ENCODE measurements around the gene BBS4.
A peak's percentile ranks its signal among the peaks of the same experiment; 100 is the strongest.

The BBS4 gene

DNA sequence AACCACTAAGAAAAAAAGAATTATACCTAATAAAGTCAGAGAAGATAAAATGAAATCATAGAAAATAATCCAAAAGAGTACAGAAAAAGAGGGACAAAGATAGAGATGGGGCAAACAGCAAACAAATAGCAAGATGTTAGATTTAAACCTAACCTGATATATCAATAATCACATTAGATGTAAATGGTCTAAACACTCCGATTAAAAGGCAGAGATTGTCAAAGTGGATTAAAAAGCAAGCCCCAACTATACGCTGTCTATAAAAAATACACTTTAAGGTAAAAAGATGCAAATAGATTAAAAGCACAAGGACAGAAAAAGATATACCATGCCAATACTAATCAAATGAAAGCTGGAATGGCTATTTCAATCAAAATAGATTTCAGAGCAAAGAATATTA, 80.8 kb downstream of the BBS4 start:
- no peak for DNase-seq

DNA sequence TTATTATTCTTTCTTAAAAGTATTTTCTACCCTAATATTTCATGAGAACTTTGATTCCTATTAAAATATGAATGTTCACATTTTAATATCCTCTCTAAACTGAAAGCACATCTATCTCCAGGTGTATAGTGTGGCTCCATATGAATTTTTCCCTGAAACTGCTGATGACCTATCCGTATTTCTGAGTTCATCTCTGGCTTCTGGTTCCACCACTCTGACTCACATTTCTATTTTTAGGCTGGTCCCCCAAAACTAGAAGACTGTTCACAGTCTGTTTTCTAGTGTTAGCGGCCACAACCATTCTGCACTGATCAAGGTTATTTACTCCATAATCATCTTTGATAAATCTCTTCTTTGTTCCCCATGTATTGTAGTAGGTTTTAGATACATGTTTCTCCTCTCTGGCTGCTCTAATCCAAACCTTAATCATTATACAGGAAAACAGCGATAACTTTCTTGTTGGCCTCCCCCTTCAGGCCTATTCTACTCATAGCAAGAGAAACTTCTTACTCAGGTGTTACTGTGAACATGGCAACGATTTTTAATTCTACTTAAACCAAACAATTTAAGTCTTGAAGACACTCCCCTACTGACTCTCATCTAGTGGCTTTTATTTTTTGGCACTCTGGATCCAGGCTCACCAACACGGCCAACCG, 84.8 kb downstream of the BBS4 start:
- no peak for DNase-seq

DNA sequence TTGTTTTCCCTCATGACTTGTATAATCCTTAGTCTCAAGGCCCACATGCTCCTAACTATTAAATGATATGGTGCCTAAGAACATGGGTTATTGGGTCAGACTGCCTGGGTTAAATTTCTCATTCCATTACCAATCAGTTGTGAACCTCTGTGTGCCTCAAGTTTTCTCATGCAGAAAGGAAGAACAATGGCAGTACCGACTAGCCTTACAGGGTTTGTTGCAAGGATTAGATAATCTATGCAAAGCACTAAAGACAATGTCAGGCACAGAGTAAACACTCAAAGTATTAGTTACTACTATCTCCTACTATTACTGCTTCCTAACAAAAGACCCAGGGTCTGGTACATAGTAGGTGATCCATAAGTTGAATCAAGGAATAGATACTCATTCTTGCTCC, 85.3 kb downstream of the BBS4 start:
- no peak for DNase-seq

DNA sequence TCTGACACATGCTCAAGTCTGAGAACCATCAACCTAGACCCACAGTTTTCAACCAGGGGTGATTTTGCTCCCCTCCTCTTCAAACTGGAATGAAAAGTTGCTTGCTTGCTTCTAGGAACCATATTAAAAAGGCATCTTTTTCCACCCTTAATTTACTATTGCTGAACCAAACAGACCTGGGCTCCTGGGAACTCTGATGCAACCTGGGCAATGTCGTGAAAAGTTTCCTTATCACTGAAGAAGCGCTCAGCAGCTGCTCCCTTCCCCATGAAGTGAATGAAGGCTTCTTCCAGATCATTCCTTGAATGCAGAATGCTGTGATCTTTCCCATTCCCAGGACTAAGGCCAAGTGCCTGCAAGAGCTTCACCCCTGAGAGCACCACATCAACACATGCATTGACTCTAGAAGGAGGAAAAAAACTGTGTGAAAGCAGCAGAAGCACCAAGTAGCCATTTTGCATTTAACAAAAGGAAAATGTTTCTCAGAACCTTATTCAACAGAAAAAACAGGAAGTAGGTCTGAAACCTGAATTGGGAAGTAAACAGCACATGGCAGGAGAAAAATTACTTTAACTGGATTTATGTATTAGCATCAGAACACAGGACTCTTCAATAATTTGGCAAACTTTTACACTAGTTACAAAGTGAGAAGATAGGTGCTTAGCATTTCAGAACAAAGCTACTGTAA, 88.8 kb downstream of the BBS4 start:
- DNase-seq = no peak

DNA sequence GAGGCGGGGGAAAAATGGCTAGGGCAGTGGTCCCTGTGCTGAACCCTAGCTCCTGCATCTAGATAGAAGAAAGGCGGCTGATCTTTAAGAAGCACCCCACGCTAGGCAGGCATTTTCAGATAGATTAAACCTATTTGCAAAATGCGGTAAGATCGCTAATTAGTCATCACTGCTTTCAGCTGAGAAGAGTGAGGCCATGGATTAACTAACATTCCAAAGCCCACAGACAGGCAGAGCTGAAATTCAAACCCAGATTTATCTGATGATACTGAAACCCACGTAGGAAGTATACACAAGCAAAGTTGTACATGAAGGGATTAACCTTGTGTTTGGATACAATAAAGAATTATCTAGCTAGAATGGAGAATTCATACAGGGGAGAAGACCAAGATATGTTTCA, 92.8 kb downstream of the BBS4 start:
- DNase-seq = no peak

DNA sequence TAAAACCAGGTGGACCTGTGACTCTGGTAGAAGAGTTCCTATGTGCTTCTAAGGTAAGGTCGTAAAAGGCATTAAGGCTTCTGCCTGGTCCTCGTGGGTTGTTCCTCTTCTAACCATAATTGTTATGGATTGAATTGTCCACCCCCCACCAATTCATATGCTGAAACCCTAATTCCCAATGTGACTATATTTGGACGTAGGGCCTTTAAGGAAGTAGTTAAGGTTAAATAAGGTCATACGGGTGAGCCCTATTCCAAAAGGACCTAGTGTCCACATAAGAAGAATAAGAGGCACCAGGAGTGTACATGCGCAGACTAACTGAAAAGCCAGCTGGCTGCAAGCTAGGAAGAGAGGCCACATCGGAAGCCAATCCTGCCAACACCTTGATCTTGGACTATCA, 95.6 kb downstream of the BBS4 start:
- DNase-seq = no peak

DNA sequence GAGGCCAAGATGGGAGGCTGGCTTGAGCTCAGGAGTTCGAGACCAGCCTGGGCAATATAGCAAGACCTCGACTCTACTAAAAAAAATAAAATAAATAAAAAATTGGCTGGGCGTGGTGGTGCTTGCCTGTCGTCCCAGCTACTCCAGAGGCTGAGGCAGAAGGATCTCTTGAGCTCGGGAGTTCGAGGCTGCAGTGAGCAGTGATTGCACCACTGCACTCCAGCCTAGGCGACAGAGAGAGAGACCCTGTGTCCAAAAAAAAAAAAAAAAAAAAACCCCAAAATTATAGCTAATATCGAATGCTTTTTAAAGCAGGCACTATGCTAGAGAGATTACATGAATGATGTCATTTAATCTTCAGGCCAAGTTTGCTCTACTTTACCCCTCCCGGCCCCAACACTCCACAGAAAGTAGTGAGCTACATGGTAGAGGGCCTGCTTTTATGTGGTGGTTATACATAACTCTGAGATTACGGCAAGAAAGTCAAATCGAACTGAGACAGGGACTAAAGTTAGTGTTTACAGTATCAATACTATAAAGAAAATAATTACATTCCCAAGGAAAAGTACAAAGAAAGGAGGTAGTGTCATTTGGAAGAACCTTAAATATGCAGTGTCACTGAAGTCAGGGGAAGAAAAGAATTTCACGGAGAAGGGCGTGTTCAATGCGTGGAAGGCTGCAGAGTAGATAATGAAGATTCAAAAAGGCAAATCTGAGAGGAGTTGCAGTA, 96.4 kb downstream of the BBS4 start:
- no peak for DNase-seq

DNA sequence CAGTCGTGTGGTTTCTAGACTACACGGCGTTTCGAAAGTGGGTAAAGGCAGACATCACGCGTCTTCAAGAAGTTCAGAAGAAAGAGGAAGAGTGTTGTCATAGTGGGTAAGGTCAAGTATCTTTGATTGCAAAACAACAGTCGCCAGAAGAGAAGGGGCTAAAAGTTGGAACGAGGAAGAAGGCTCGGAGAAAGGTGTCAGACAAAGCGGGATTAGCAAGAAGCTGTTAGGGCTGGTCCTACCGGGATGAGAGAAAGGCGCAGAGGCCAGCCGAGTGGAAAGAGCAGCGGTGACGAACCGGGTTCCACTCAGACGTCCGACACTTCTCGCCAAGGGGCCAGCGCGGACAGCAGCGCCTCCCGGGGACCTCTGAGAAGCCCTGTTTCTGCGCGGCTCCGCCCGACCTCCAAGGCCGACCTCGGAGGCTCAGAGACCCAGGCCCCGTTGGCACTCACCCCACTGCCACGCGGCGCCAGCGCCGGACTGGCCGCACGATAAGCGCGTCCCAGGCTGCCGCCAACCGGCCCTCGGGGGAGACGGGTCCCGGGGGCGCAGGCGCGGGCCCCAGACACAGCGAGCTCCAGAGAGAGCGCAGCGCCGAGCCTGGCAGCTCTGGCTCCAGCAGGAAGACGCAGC, 97.1 kb downstream of the BBS4 start:
- DNase-seq = peak in 1 of 2 experiments; percentile 57

DNA sequence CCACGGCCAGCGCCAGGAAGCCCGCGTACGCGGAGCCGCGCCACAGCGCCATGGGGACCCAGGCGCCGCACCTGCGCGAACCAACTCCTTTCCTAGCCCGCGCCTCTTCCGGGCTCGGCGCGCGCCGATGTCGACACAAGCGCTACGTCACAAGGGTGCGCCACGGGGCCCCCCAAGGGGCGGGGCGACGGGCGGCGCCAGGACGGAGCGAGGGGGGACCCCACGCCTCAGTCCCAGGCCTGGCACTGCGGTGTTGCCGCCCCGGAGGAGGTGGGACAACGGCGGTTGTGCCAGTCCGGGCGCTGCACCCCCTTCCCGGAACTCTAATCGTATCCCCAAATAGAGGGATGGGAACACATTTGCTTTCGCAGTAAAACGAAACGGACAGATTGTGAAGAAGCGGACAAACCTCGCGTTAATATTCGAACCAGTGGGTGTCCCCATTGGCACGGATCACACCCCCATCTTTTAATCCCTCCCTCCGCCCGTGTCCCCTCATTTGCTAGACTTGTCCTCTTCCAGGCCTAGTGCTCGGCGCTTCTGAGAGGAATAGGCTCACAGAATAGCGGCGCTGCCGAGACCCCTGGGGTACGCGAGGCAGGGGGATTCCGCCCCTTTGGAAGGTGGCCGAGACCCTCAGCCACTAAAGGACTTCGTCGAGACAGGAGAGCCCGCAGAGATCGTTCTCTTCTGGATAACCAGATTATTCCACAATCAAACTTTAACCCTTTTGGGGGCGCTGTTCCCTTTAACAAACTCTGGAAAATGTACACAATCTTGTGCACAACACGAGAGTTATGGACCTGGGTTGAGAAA, 97.8 kb downstream of the BBS4 start, which contains the start of gene ADPGK:
TSS of gene ADPGK (minus strand) at position 119 of the 816 bp plus-strand sequence. CDS start at position 52, 67 bp downstream.
- peak; percentile 80 to 81 for DNase-seq

DNA sequence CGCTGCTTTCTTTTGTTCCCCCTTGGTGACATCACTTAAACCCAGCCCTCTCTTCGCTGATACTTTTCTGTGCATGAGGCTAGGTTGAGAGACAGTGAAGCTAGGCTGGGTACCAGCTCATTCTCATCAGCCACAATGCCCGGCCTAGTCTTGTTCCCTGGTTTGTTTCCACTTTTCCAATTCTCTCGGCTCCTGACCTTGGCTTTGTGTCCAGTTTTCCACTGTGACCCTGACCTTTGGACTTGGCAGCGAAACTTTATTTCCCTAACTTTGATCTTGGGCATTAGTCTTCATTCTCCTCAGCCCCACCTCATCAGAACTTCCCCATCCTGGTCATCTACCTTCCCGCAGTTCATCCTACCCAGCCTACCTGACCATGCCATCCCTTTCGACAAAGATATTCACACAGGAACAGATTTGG, 98.5 kb downstream of the BBS4 start:
- DNase-seq = no peak

DNA sequence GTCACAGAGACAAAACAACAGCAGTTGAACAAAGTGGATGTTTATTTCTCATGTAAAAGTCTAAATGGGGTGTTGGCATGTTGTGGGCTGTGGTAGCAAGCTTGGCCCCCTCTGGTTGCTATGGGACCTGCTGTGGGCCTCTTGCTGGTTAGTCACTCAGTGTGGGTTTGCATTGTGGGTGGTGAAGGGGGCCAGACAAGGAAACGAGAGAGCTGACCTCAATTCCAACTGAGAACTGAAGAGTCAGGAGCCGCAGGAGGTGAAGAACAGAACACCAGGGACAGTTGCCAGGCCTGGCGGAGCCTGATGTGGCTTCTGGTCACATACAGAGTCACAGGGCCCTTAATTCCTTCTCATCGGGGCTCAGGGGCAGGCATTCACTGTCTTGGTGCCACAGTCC, 99.4 kb downstream of the BBS4 start:
- no peak for DNase-seq

DNA sequence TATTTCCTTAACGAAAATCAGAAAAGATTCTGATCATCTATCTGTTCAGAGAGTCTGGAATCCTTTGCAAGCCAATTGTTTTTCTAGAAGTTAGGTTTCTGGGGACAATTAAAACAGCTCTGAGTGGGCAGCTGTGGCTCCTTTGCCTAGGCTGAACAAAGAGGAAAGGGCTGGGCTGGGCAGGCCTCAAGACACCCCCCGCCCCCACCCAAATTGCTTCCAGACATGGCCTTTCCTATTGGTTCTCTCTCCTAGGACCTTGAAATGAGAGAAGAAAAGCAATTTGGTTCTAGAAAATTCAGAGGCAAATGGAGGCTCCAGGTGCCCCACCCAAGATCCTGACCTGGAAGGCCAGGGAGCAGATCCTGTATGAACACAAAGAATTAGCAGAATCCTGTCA, 99.8 kb downstream of the BBS4 start:
- DNase-seq = no peak

DNA sequence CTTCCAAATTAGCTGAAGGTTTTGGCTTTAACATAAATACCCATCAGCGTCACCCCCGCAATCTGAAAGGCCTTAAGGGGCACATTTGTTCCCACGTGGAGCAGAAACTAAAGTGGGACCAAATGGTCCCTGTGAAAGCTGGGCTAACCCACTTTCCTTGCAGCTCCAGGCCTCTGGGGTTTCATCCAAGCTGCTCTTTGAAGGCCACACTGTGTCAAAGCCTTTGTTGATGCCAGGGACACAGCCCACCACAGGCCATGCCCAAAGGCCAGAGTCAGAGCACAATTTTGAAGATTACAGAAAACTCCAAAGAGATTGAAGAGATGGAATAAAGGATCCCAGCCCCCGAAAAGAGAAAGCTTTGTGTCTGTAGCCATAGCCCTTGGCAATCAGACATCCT, 100.2 kb downstream of the BBS4 start:
- no peak for DNase-seq

DNA sequence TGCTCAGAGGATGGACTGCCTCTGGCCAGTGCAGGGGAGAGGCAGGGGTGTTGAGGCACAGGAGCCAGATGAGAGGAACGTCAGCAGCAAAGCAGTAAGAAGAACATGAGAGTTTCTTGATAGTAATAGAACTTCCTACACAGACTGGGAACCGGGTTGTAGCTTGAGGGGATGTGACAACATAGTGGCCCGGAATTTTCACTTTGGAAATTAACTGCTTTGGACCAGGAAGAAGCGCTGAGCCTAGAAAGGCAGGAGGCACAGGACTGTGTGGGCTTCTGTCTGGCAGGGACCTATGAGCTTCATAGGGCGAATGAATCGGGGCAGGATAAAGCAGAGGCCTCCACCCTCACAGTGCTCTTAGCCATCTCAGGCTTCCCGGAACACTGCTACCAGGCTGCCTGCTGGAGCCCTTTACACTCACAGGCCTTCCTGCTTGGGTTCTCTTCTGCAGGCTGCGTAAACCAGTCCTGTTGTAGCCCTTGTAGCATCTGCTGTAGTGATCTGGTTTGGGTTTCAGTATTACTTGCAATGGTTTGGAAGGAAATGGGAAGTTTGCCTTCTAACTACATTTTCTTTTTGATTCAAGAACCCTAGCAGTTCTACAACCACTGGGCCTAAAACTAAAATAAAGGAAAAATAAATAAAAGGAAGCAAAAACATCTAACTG, 100.8 kb downstream of the BBS4 start:
- no peak for DNase-seq

DNA sequence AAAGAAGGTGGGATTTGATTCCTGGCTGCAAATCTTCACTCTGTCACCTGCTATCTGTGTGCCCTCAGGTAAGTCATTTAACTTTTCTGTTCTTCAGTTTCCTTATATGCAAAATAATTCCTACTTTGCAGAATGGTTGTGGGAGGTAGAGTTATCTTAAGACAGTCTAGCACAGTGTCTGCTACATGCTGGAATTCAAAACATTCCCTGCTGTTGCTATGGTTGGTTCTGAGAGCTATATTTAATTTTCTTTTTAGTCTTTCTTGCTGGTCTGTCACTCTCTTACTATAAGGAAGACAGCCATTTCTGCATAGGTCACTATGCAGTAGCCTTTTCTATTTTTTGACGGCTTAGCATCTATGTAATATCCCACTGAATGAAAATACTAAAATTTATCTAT, 101.5 kb downstream of the BBS4 start:
- DNase-seq = no peak
